ENCODE results near the gene FUOM. TPM values are rescaled to one million over a fixed set of nuclear protein-coding genes. Genes with fewer than 3 reads are reported as not detected.

FUOM gene
- total RNA-seq, 1 experiment from 2014 or later, result 33.3 TPM

- H3K27ac ChIP-seq (ENCODE audit: low read length), result no peak overlapping the region
- BruUV-seq (replicated peaks), result no TSS peak
Measured at GRCh38 chr10:133335246-133336117, 22.3 kb downstream of the FUOM start.

GRCh38 chr10:133334503-133335245, 23.1 kb downstream of the FUOM start:
- H3K36me3 ChIP-seq (ENCODE audit: low read depth, low read length), result no peaks in the 10 kb centered on the region
- no peaks in the 10 kb centered on the region for H4K20me1 ChIP-seq (ENCODE audit: low read length)
- H3K27ac ChIP-seq (ENCODE audit: low read length), result no peak overlapping the region
- ATAC-seq (no peak), DNase-seq (no peak)
- no TSS peak for BruUV-seq (replicated peaks)
- intact Hi-C loops (cut with micrococcal nuclease), result no loop called here
- no peak overlapping the region for H2AFZ ChIP-seq (ENCODE audit: low read length)
- no peak overlapping the region for H3K4me2 ChIP-seq (ENCODE audit: low read length)
- no peaks in the 10 kb centered on the region for H3K9me3 ChIP-seq (ENCODE audit: low read length)
- no peak overlapping the region for H3K9ac ChIP-seq (ENCODE audit: low read length)
- CTCF ChIA-PET, result no interaction called here
- H3K4me3 ChIP-seq (ENCODE audit: low read length), result no peak overlapping the region
- H3K79me2 ChIP-seq (ENCODE audit: low read length), result no peaks in the 10 kb centered on the region
- no peaks in the 10 kb centered on the region for H3K9me2 ChIP-seq (replicated peaks; ENCODE audit: low read length)
- H3K4me1 ChIP-seq (ENCODE audit: insufficient read depth, low read length), result no peaks in the 10 kb centered on the region
- H3F3A ChIP-seq (ENCODE audit: low read length, unreplicated experiment), result no peaks in the 10 kb centered on the region
- H3K27me3 ChIP-seq (ENCODE audit: low read length), result peaks cover 31% of the 10 kb centered on the region
- POLR2A ChIA-PET (ENCODE audit: unreplicated experiment), result no interaction called here
- TF ChIP-seq CTCF (conservative IDR thresholded peaks at IDR 0.05; ENCODE audit: low read depth, low read length) (no peak), EZH2 (IDR thresholded peaks at IDR 0.05; ENCODE audit: low read length, unreplicated experiment) (no peak), EZH2phosphoT487 (IDR thresholded peaks at IDR 0.05; ENCODE audit: borderline replicate concordance, low read length) (no peak)

More at GRCh38 chr10:133335246-133336117, 22.3 kb downstream of the FUOM start:
- Histone ChIP-seq H3K4me3 (ENCODE audit: low read length) (no peak overlapping the region), H3K36me3 (ENCODE audit: low read depth, low read length) (no peaks in the 10 kb centered on the region), H3K27me3 (ENCODE audit: low read length) (peaks cover 31% of the 10 kb centered on the region), H3K9ac (ENCODE audit: low read length) (no peak overlapping the region), H3F3A (ENCODE audit: low read length, unreplicated experiment) (no peaks in the 10 kb centered on the region), H2AFZ (ENCODE audit: low read length) (no peak overlapping the region), H3K9me3 (ENCODE audit: low read length) (no peaks in the 10 kb centered on the region), H3K4me1 (ENCODE audit: insufficient read depth, low read length) (no peaks in the 10 kb centered on the region), H3K79me2 (ENCODE audit: low read length) (no peaks in the 10 kb centered on the region), H4K20me1 (ENCODE audit: low read length) (no peaks in the 10 kb centered on the region), H3K4me2 (ENCODE audit: low read length) (0 out of 2 replicates have a peak overlapping the region, but pooled peaks have one; percentile 7), H3K9me2 (replicated peaks; ENCODE audit: low read length) (no peaks in the 10 kb centered on the region)
- intact Hi-C loops (cut with micrococcal nuclease), result no loop called here
- TF ChIP-seq EZH2 (IDR thresholded peaks at IDR 0.05; ENCODE audit: low read length, unreplicated experiment) (no peak), CTCF (conservative IDR thresholded peaks at IDR 0.05; ENCODE audit: low read depth, low read length) (no peak), EZH2phosphoT487 (IDR thresholded peaks at IDR 0.05; ENCODE audit: borderline replicate concordance, low read length) (no peak)
- no peak for ATAC-seq
- DNase-seq, result peak; percentile 8
- ChIA-PET POLR2A (ENCODE audit: unreplicated experiment) (no interaction called here), CTCF (no interaction called here)
